Measurements from ENCODE around the gene KLK4. TPM values are rescaled to one million over a fixed set of nuclear protein-coding genes. Genes with fewer than 3 reads are reported as not detected.

Gene KLK4
- total and polyA plus RNA-seq, 11 donors: not detected

- DNase-seq: no peak
- ATAC-seq: no peak
- WGBS, 4 donors: 71 to 79% (median 75%) methylated on average over 2 of the region's 2 CpGs
- Histone ChIP-seq H3K27me3 (peaks cover 0 to 74% (median 36%) of the 10 kb centered on the region in 9 donors), H3K9me3 (no peaks in the 10 kb centered on the region), H3K36me3 (no peaks in the 10 kb centered on the region), H3K27ac (no peak overlapping the region), H3K4me1 (no peaks in the 10 kb centered on the region), H3K4me3 (no peak overlapping the region)
- intact Hi-C loops (cut with DNase I): loop anchor here in 1 of 10 donors (10.0 kb wide), 1 partner anchor 381 kb away; no protein-coding TSS in a partner anchor
- no peak for TF ChIP-seq CTCF (IDR thresholded peaks at IDR 0.05)
- TF ChIP-seq POLR2A (IDR thresholded peaks at IDR 0.05): no peak
These were observed 4.9 kb upstream of the KLK4 start for GRCh38 chr19:50916069-50916468.

GRCh38 chr19:50912727-50913716, 1.8 kb upstream of the KLK4 start:
- Histone ChIP-seq H3K9me3 (no peaks in the 10 kb centered on the region), H3K4me1 (peaks cover 0 to 7% (median 0%) of the 10 kb centered on the region in 12 donors), H3K27ac (no peak overlapping the region), H3K4me3 (no peak overlapping the region), H3K36me3 (no peaks in the 10 kb centered on the region), H3K27me3 (peaks cover 21 to 85% (median 48%) of the 10 kb centered on the region in 9 donors)
- ATAC-seq (no peak), DNase-seq (no peak)
- intact Hi-C loops (cut with DNase I): loop anchor here in 1 of 10 donors (10.0 kb wide), 1 partner anchor 378 kb away; no protein-coding TSS in a partner anchor
- TF ChIP-seq POLR2A (IDR thresholded peaks at IDR 0.05) (no peak), CTCF (IDR thresholded peaks at IDR 0.05) (no peak)
- 9 to 10% (median 9%) methylated on average over 29 of the region's 29 CpGs for WGBS, 4 donors

GRCh38 chr19:50912102-50912599, 956 bp upstream of the KLK4 start:
- Histone ChIP-seq H3K36me3 (no peaks in the 10 kb centered on the region), H3K27me3 (peaks cover 22 to 86% (median 55%) of the 10 kb centered on the region in 9 donors), H3K4me3 (no peak overlapping the region), H3K9me3 (no peaks in the 10 kb centered on the region), H3K27ac (no peak overlapping the region), H3K4me1 (peaks cover 0 to 7% (median 0%) of the 10 kb centered on the region in 12 donors)
- DNase-seq: no peak
- 14 to 19% (median 15%) methylated on average over 21 of the region's 21 CpGs for WGBS, 4 donors
- intact Hi-C loops (cut with DNase I): loop anchor here in 1 of 10 donors (10.0 kb wide), 1 partner anchor 377 kb away; no protein-coding TSS in a partner anchor
- no peak for ATAC-seq
- TF ChIP-seq CTCF (IDR thresholded peaks at IDR 0.05) (no peak), POLR2A (IDR thresholded peaks at IDR 0.05) (no peak)

- Histone ChIP-seq H3K4me3 (no peak overlapping the region), H3K27me3 (peaks cover 22 to 85% (median 60%) of the 10 kb centered on the region in 9 donors), H3K36me3 (no peaks in the 10 kb centered on the region), H3K9me3 (no peaks in the 10 kb centered on the region), H3K4me1 (peaks cover 0 to 7% (median 0%) of the 10 kb centered on the region in 12 donors), H3K27ac (no peak overlapping the region)
- TF ChIP-seq POLR2A (IDR thresholded peaks at IDR 0.05) (no peak), CTCF (IDR thresholded peaks at IDR 0.05) (no peak)
- intact Hi-C loops (cut with DNase I): loop anchor here in 1 of 10 donors (10.0 kb wide), 1 partner anchor 376 kb away; no protein-coding TSS in a partner anchor
- no peak for ATAC-seq
- DNase-seq: no peak
- whole genome bisulfite sequencing, 4 donors: 56 to 66% (median 58%) methylated on average over 4 of the region's 4 CpGs
These were observed 473 bp downstream of the KLK4 start for GRCh38 chr19:50910722-50911121.

Measured in heart left ventricle (tissue), 16 donors.